Pancreas (tissue), 10 donors: ENCODE results near the gene RCVRN. TPM values are rescaled to one million over a fixed set of nuclear protein-coding genes. Genes with fewer than 3 reads are reported as not detected.

Experiments used
- ATAC-seq, 4 donors: fragments of 200-7000 bp; cut with Tn5 transposase; one replicate each; pipeline versions ENCODE4 v1.8.0 to v1.9.1; 2020; ENCODE audit warnings: mild to moderate bottlenecking in 4 of 4, moderate library complexity in 4 of 4
- DNase-seq, 6 donors: peaks; one replicate each; pipeline ENCODE4 v3.0.0-alpha.2; 2020
- FAIRE-seq: peaks from 2 replicates; lab custom pipeline; 2012; peaks lifted over from hg19 to GRCh38; lab: Jason Lieb, UNC
- H3K27ac ChIP-seq, 4 donors: fragments of 200-600 bp; sonication (generic); 1 replicate in 3 of 4; 2 replicates in 1 of 4; pipeline versions ENCODE4 v1.5.0 to v1.8.0; 2020
- H3K27me3 ChIP-seq, 4 donors: fragments of 200-600 bp; one replicate each; pipeline ENCODE4 v1.8.0; 2021
- H3K36me3 ChIP-seq, 3 donors: fragments of 200-600 bp; sonication (generic) in 1 of 3; one replicate each; pipeline versions ENCODE4 v1.5.0 to v1.8.0; 2020 to 2021
- H3K4me1 ChIP-seq, 3 donors: fragments of 200-600 bp; one replicate each; pipeline ENCODE4 v1.8.0; 2021
- H3K4me3 ChIP-seq, 4 donors: fragments of 200-600 bp; sonication (generic) in 2 of 4; one replicate each; pipeline versions ENCODE4 v1.5.0 to v1.8.0; 2020 to 2021
- H3K9me3 ChIP-seq, 4 donors: fragments of 200-600 bp; one replicate each; pipeline ENCODE4 v1.8.0; 2021
- CTCF ChIP-seq, 4 donors: fragments of 200-600 bp; sonication (generic) in 3 of 4; IDR thresholded peaks; one replicate each; pipeline versions ENCODE4 v1.5.0 to v1.8.0; 2021; ENCODE audit warnings: antibody characterized with exemption in 4 of 4
- WGBS, 2 donors: extraction: QIAGEN DNeasy Blood & Tissue Kit; methylation state at CpG; one replicate each; pipeline ENCODE4 v1.1.7; 2013; 5-methylcytosine and 5-hydroxymethylcytosine counted together
- intact Hi-C, 3 donors: fragments of 100-400 bp; cut with DNase I; formaldehyde crosslinking; loops; one replicate each; pipeline versions ENCODE4 v1.11.1 to v1.14.2; 2022
- polyA plus RNA-seq, 2 donors: library from polyadenylated mRNA; stranded (reverse); fragments of 200-250 nt; gene quantifications; one replicate each; pipeline ENCODE4 v1.2.3, GENCODE V29; 2013
- total RNA-seq, 6 donors: library from RNA; stranded (reverse); fragmentation: NEBNext Ultra II Directional in 4 of 6; extraction: Animal tissue kit (Norgen Biotek cat#: 25700) in 4 of 6; gene quantifications; one replicate each; pipeline versions ENCODE4 v1.2.1 to v1.2.4, GENCODE V29; 2021 to 2023
- donor health status: healthy with polysubstance abuse.
- donor health status: DM: no; HTN: no; CAD: no; lungs with moderate emphysema.
- donor health status: DM: no; HTN: no; CAD: no.
- donor health status: control.
- donor health status: control.
- donor health status: Bipolar disorder and iron deficiency.
- donor health status: DM: yes; HTN: yes; CAD: no.
- donor health status: DM: no; HTN: no; CAD: no.
- donor health status: DM: no; HTN: no; CAD: no.
- donor health status: DM: yes; HTN: yes; CAD: no.

RCVRN gene
- total and polyA plus RNA-seq, 8 donors, result 0.26 to 0.30 TPM; not detected in 6

GRCh38 chr17:9918804-9919352, 13.8 kb upstream of the RCVRN start:
- Histone ChIP-seq H3K27ac (no peak overlapping the region), H3K4me1 (no peaks in the 10 kb centered on the region), H3K36me3 (no peaks in the 10 kb centered on the region), H3K9me3 (no peaks in the 10 kb centered on the region), H3K27me3 (no peaks in the 10 kb centered on the region), H3K4me3 (no peak overlapping the region)
- 64 to 75% methylated on average over 5 of the region's 5 CpGs for WGBS, 2 donors
- ATAC-seq (no peak), DNase-seq (no peak), FAIRE-seq (no peak)
- no peak for TF ChIP-seq CTCF (IDR thresholded peaks at IDR 0.05)
- intact Hi-C loops, result no loop called here

GRCh38 chr17:9918352-9918751, 13.3 kb upstream of the RCVRN start:
- Histone ChIP-seq H3K27ac (no peak overlapping the region), H3K9me3 (no peaks in the 10 kb centered on the region), H3K4me1 (no peaks in the 10 kb centered on the region), H3K36me3 (no peaks in the 10 kb centered on the region), H3K4me3 (no peak overlapping the region), H3K27me3 (no peaks in the 10 kb centered on the region)
- intact Hi-C loops, result no loop called here
- TF ChIP-seq CTCF (IDR thresholded peaks at IDR 0.05), result no peak
- DNase-seq (no peak), ATAC-seq (no peak), FAIRE-seq (no peak)
- 71 to 80% methylated on average over 8 of the region's 8 CpGs for WGBS, 2 donors

GRCh38 chr17:9917801-9918200, 12.7 kb upstream of the RCVRN start:
- H3K4me1 ChIP-seq, result no peaks in the 10 kb centered on the region
- intact Hi-C loops, result no loop called here
- no peaks in the 10 kb centered on the region for H3K9me3 ChIP-seq
- no peak overlapping the region for H3K4me3 ChIP-seq
- no peak for DNase-seq
- H3K27ac ChIP-seq, result no peak overlapping the region
- ATAC-seq, result no peak
- TF ChIP-seq CTCF (IDR thresholded peaks at IDR 0.05), result no peak
- FAIRE-seq, result no peak
- no peaks in the 10 kb centered on the region for H3K36me3 ChIP-seq
- 70 to 76% methylated on average over 19 of the region's 19 CpGs for WGBS, 2 donors
- H3K27me3 ChIP-seq, result no peaks in the 10 kb centered on the region

GRCh38 chr17:9917131-9917530, 12.1 kb upstream of the RCVRN start:
- Histone ChIP-seq H3K27ac (no peak overlapping the region), H3K9me3 (no peaks in the 10 kb centered on the region), H3K4me3 (no peak overlapping the region), H3K4me1 (no peaks in the 10 kb centered on the region), H3K27me3 (no peaks in the 10 kb centered on the region), H3K36me3 (no peaks in the 10 kb centered on the region)
- ATAC-seq (no peak), FAIRE-seq (no peak), DNase-seq (no peak)
- no peak for TF ChIP-seq CTCF (IDR thresholded peaks at IDR 0.05)
- intact Hi-C loops, result no loop called here
- whole genome bisulfite sequencing, 2 donors, result 71 to 72% methylated on average over 12 to 13 of the region's 13 CpGs

GRCh38 chr17:9916108-9916507, 11.0 kb upstream of the RCVRN start:
- Histone ChIP-seq H3K27me3 (no peaks in the 10 kb centered on the region), H3K9me3 (no peaks in the 10 kb centered on the region), H3K36me3 (no peaks in the 10 kb centered on the region), H3K4me1 (no peaks in the 10 kb centered on the region), H3K4me3 (no peak overlapping the region), H3K27ac (no peak overlapping the region)
- TF ChIP-seq CTCF (IDR thresholded peaks at IDR 0.05), result no peak
- no peak for ATAC-seq
- no peak for FAIRE-seq
- no peak for DNase-seq
- intact Hi-C loops, result no loop called here
- WGBS, 2 donors, result 55 to 57% methylated on average over 8 of the region's 8 CpGs
